Measurements from ENCODE around the gene AKAP5.

Gene AKAP5

DNA sequence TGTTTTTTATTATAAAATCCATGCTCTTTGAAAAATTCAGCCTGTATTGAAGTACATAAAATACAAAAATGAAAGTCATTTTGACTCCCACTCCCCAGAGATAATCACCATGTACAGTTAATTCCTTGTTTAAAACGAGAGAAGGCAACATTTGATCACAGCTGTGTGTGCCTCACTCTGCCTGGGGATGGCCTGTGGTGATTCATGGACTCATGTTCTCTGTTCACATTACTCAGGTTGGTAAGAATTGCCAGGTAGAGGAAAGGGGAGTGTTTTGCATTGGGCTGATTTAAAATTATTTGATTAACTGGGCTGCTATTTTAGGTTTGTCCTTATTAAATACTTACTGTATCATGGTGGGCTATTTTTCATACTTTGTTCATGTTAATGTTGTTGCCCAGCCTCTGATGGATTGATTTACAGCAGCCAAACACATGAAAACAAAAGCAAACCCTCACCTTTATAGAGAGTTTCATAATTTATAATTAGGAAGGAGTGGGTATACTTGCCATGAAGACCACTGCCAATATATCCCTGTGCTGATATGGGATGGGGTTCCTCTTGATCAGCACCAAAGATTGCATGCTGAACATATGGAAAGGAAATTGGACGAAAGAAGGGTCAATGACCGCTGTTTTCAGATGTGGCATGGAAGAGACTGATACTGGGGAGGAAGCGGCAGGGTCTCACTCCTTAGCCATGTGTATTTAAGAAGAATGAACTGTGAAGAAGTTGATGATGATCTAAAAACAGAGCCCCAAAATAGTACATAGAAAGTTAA is 42.3 kb downstream of the AKAP5 start:
- H3K36me3 ChIP-seq (ENCODE audit: insufficient read depth, low read length) = peaks cover 7% of the 10 kb centered on the region; the same call in 1 of the 2 replicates
- H4K20me1 ChIP-seq (ENCODE audit: insufficient read depth, low read length) = no peaks in the 10 kb centered on the region
- H3K27ac ChIP-seq (ENCODE audit: low read depth, low read length, poor library complexity, severe bottlenecking) = peak overlapping the region; percentile 96
- H2AFZ ChIP-seq (ENCODE audit: low read length) = no peak overlapping the region
- H3K9me2 ChIP-seq (ENCODE audit: low read depth, low read length) = no peaks in the 10 kb centered on the region
- peak overlapping the region; percentile 95; the same call in 1 of the 2 replicates for H3K9ac ChIP-seq (ENCODE audit: low read length)
- peaks cover 72% of the 10 kb centered on the region for H3K79me2 ChIP-seq (ENCODE audit: insufficient read depth, low read length)
- H3K4me2 ChIP-seq (ENCODE audit: low read length) = peak overlapping the region; percentile 75
- H3K4me1 ChIP-seq (ENCODE audit: insufficient read depth, low read length, severe bottlenecking) = peaks cover 59% of the 10 kb centered on the region
- peak overlapping the region; percentile 86 for H3K4me3 ChIP-seq (ENCODE audit: low read depth, low read length, poor library complexity, severe bottlenecking)
- H3F3A ChIP-seq (ENCODE audit: insufficient read depth, low read length) = peaks cover 9% of the 10 kb centered on the region; the same call in 1 of the 2 replicates
- H3K9me3 ChIP-seq (ENCODE audit: low read length) = no peaks in the 10 kb centered on the region
- no peaks in the 10 kb centered on the region for H3K27me3 ChIP-seq (ENCODE audit: insufficient read depth, low read length)
- TF ChIP-seq EZH2 (IDR thresholded peaks at IDR 0.05; ENCODE audit: borderline replicate concordance, low read length) = no peak
- TF ChIP-seq, protein P1, sequence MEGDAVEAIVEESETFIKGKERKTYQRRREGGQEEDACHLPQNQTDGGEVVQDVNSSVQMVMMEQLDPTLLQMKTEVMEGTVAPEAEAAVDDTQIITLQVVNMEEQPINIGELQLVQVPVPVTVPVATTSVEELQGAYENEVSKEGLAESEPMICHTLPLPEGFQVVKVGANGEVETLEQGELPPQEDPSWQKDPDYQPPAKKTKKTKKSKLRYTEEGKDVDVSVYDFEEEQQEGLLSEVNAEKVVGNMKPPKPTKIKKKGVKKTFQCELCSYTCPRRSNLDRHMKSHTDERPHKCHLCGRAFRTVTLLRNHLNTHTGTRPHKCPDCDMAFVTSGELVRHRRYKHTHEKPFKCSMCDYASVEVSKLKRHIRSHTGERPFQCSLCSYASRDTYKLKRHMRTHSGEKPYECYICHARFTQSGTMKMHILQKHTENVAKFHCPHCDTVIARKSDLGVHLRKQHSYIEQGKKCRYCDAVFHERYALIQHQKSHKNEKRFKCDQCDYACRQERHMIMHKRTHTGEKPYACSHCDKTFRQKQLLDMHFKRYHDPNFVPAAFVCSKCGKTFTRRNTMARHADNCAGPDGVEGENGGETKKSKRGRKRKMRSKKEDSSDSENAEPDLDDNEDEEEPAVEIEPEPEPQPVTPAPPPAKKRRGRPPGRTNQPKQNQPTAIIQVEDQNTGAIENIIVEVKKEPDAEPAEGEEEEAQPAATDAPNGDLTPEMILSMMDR (IDR thresholded peaks at IDR 0.05; ENCODE audit: low read length) = no peak

DNA sequence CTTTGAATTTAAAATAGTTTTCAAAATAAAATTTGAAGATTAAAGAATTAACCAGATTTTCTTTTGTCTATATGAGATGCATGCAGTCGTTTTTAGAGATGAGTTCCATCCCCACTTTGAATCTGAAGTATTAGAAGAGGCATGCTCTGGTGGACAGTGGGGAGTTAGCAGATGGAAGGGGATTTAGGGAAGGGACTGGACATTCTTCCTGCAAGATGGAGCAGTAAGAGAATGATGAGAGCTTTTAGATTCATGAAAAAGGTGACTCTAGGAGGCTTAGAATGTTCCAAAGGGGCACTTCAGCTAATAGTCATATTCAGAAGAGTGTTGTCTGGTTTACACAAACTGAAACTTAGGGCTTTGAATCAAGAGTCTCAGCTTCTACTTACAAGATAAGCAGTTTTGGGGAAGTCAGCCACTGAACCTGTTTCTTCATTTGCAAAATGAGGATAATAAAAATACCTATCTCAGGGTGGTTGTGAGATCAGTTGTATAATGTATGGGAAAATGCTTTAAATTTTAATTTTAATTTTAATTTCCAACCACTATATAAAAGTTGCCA is 43.0 kb downstream of the AKAP5 start:
- H4K20me1 ChIP-seq (ENCODE audit: insufficient read depth, low read length) = no peaks in the 10 kb centered on the region
- H3K27ac ChIP-seq (ENCODE audit: low read depth, low read length, poor library complexity, severe bottlenecking) = peak overlapping the region; percentile 96
- H3K9me3 ChIP-seq (ENCODE audit: low read length) = no peaks in the 10 kb centered on the region
- H3F3A ChIP-seq (ENCODE audit: insufficient read depth, low read length) = peaks cover 9% of the 10 kb centered on the region; the same call in 1 of the 2 replicates
- peaks cover 79% of the 10 kb centered on the region for H3K79me2 ChIP-seq (ENCODE audit: insufficient read depth, low read length)
- H3K36me3 ChIP-seq (ENCODE audit: insufficient read depth, low read length) = peaks cover 15% of the 10 kb centered on the region; the same call in 1 of the 2 replicates
- H3K4me2 ChIP-seq (ENCODE audit: low read length) = peak overlapping the region; percentile 75
- H3K9me2 ChIP-seq (ENCODE audit: low read depth, low read length) = no peaks in the 10 kb centered on the region
- no peaks in the 10 kb centered on the region for H3K27me3 ChIP-seq (ENCODE audit: insufficient read depth, low read length)
- peak overlapping the region; percentile 86 for H3K4me3 ChIP-seq (ENCODE audit: low read depth, low read length, poor library complexity, severe bottlenecking)
- H3K9ac ChIP-seq (ENCODE audit: low read length) = peak overlapping the region; percentile 95; the same call in 1 of the 2 replicates
- H2AFZ ChIP-seq (ENCODE audit: low read length) = no peak overlapping the region
- TF ChIP-seq EZH2 (IDR thresholded peaks at IDR 0.05; ENCODE audit: borderline replicate concordance, low read length) = no peak
- TF ChIP-seq, protein P1 (IDR thresholded peaks at IDR 0.05; ENCODE audit: low read length) = no peak
- H3K4me1 ChIP-seq (ENCODE audit: insufficient read depth, low read length, severe bottlenecking) = peaks cover 58% of the 10 kb centered on the region

DNA sequence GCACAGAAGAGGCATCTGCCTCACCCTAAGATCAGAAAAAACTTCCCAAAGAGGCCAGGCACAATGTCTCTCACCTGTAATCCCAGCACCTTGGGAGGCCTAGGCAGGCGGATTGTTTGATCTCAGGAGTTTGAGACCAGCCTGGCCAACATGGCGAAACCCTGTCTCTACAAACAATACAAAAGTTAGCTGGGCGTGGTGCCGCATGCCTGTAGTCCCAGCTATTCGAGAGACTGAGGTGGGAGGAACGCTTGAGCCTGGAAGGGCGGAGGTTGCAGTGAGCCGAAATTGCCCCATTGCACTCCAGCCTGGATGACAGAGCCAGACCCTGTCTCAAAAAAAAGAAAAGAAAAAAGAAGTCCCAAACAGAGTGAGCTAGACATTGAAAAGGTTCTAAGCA is 43.7 kb downstream of the AKAP5 start:
- Histone ChIP-seq H3K9me3 (ENCODE audit: low read length) (no peaks in the 10 kb centered on the region), H3K9ac (ENCODE audit: low read length) (peak overlapping the region; percentile 32; the same call in 1 of the 2 replicates), H3K27ac (ENCODE audit: low read depth, low read length, poor library complexity, severe bottlenecking) (peak overlapping the region; percentile 96), H3F3A (ENCODE audit: insufficient read depth, low read length) (peaks cover 9% of the 10 kb centered on the region; the same call in 1 of the 2 replicates), H3K4me2 (ENCODE audit: low read length) (peak overlapping the region; percentile 75), H3K9me2 (ENCODE audit: low read depth, low read length) (no peaks in the 10 kb centered on the region), H3K79me2 (ENCODE audit: insufficient read depth, low read length) (peaks cover 86% of the 10 kb centered on the region), H3K36me3 (ENCODE audit: insufficient read depth, low read length) (peaks cover 15% of the 10 kb centered on the region; the same call in 1 of the 2 replicates), H3K4me1 (ENCODE audit: insufficient read depth, low read length, severe bottlenecking) (peaks cover 58% of the 10 kb centered on the region), H3K27me3 (ENCODE audit: insufficient read depth, low read length) (no peaks in the 10 kb centered on the region), H4K20me1 (ENCODE audit: insufficient read depth, low read length) (no peaks in the 10 kb centered on the region), H3K4me3 (ENCODE audit: low read depth, low read length, poor library complexity, severe bottlenecking) (peak overlapping the region; percentile 86), H2AFZ (ENCODE audit: low read length) (no peak overlapping the region)
- TF ChIP-seq EZH2 (IDR thresholded peaks at IDR 0.05; ENCODE audit: borderline replicate concordance, low read length) = no peak
- TF ChIP-seq, protein P1 (IDR thresholded peaks at IDR 0.05; ENCODE audit: low read length) = no peak

Data from OCI-LY1 (cell line).